GM18868 (cell line): ENCODE results near the gene MREG.
A peak's percentile ranks its signal among the peaks of the same experiment; 100 is the strongest.
"Not testable (repeated sequence)": the region's sequence is repeated elsewhere in the genome, so short reads cannot be mapped to it uniquely, and the experiment has no call there.

Source experiments
- ATAC-seq: cut with Tn5 transposase; IDR thresholded peaks from one replicate; pipeline ENCODE4 v1.9.1; 2021; ENCODE audit warnings: mild to moderate bottlenecking, moderate library complexity; ENCODE audit not compliant: unreplicated experiment

MREG gene

GRCh38 chr2:215994911-215995310, 18.4 kb downstream of the MREG start:
- ATAC-seq, result no peak

- not testable (repeated sequence) for ATAC-seq
These were observed 24.7 kb downstream of the MREG start for GRCh38 chr2:215988556-215989207.

DNA sequence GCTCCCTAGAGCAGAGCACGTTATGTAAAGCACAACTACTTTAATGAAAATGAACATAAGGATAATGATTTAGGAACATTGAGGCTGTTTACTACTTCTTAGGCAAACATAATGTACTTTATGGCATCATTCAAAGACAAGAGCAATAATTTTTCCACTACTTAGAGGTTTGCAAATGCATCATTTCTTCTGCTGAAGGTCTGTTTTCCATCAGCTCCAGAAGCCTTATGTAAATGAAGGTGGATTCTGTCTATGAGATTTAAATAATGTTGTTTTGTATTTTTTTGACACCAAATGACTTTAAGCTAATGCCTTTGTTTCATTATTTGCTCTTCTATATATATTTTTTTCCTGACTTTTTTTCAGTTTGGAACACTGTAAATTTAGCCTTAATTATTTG, 28.1 kb downstream of the MREG start:
- ATAC-seq, result no peak

- ATAC-seq, result no peak
These were observed 28.7 kb downstream of the MREG start for GRCh38 chr2:215984661-215985060.

GRCh38 chr2:215983581-215984351, 29.6 kb downstream of the MREG start:
- peak; percentile 46 for ATAC-seq

DNA sequence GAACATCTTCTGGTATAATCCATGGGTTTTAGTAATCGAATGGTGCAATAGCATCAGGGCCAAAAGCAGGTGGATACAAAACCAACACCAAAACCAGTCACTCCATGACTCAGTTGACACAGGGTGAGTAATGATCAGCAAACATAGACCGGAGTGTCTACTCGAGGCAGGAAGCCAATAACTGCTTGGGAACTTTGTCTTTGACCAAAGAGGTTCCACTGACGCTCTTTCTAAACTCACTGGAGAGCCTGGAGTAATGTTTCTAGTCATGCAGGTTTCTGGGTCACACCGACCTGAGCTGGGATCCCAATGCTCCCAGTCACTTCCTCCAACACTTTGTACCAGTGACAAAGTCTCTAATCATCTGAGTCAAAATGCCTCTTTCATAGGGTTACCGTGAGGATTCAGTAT, 30.9 kb downstream of the MREG start:
- peak; percentile 78 for ATAC-seq

GRCh38 chr2:215981115-215981514, 32.2 kb downstream of the MREG start:
- no peak for ATAC-seq

GRCh38 chr2:215979620-215980019, 33.7 kb downstream of the MREG start:
- peak; percentile 67 for ATAC-seq

DNA sequence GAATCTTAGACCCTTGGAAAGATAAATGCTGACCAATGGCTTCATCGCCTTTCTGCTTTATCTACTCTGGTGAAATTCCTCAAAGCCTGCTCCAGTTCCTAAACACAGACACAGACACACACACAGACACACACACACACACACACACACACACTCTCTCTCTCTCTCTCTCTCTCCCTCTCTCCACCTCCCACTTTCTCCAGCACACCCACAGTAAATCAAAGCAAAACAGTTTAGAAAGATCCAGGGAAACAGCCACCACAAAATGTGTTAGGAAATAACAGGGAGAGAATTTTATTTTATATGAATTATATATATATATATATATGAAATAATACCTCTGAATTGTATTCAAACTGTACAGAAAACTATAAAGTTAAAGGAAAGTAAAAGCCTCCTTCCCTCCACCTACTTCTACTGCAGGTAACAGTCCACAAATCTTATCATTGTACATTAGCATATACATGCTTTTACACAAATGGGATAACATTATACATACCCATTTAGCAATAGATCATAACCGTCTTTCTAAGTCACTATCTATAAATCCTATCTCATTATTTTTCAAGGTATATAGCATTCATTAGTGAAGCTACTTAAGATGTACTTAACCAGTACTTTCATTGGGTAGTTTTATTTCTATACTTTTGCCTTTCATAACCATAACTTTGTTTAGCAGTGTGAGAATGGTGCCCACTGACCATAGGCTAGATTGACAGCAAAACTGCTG, 38.5 kb downstream of the MREG start:
- no peak for ATAC-seq

GRCh38 chr2:215973954-215974699, 39.2 kb downstream of the MREG start:
- ATAC-seq, result no peak

GRCh38 chr2:215973145-215973792, 40.1 kb downstream of the MREG start:
- ATAC-seq, result no peak

- no peak for ATAC-seq
These were observed 41.7 kb downstream of the MREG start for GRCh38 chr2:215971671-215972070.

- not testable (repeated sequence) for ATAC-seq
These were observed 42.5 kb downstream of the MREG start for GRCh38 chr2:215970894-215971293.

DNA sequence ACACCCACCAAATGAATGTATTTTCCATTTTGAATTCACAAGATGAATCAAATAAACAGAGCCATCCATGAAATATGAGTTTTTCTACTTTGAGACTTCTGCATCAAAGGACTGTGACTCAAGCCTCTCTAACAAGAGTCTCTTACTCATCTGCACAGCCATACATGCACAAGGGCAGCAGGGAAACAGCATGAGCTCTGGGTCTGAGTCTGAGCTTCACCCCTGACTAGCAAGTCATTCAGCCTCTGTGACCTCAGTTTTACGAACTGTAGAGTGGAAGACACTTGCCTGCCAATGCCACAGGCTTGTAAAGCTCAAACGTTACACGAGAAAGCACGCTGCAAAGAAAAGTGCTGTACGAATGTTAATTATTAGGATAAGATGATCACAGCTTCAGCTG, 42.9 kb downstream of the MREG start:
- no peak for ATAC-seq

DNA sequence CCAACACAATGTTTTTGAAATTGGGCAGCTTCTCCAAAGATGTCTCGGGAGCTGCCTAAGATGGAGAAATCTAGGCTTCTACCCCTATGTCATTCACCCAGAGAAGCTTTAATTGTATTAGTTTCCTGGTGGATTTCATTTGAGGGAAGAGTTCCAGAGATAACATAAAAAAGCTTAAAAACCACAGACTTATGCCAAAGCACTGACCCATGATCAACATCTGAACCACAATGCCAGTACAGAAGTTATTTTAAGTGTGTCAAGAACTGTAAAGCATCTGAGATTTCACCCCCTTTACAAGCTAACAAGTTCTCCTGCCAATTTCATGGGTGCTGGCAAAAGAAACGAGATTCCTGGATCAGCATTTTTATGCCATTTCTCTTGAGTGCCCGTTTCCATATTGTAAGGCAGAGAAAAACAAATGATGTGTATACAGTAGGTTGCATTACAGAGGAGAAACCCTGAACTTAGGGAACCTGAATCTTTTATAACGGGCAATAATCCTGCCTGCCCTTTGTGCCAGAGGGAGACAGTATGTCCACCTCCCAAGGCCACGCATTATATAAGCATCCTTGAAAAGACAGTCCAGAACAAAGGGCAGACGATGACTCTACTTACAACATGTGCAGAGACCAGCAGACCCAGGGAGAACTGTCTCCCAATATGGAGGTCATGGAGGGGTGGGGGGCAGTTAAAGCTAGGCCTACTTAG, 44.1 kb downstream of the MREG start:
- ATAC-seq, result no peak

- no peak for ATAC-seq
These were observed 44.9 kb downstream of the MREG start for GRCh38 chr2:215968499-215968898.

GRCh38 chr2:215967590-215968378, 45.6 kb downstream of the MREG start:
- no peak for ATAC-seq

DNA sequence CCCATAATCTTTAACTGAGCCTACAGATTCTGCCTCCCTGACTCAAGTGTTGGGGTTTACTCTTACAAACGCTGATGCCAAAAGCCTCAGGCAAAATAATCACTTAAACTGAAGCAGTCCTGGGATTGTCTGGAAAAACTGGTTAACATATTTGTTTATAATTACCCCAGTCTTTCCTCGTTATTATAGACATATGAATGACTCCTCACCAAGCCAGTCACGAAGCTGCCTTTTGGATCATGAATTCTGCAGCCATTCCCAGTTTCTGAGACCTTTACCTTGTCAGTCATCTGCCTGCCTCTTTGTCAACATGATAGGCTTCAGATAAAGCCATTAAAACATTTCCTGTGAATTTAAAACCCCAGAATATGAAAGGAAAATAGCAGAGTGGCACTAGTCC, 46.4 kb downstream of the MREG start:
- no peak for ATAC-seq

DNA sequence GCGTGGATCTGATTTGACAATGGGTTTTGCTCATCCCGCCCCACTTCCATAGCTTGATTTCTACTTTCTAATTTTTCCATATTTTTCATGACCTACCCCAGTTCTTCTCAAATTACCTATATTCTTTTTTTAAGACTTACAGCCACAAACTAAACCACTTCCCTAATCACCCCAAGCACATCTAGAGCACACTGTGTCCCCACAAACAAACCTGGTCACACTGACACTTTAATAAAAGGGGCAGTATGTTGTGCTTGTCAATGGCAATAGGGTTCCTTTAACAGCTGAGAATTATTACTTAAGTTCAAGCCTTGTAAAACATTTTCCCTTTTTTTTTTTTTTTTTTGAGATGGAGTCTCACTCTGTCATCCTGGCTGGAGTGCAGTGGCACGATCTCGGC, 47.1 kb downstream of the MREG start:
- no peak for ATAC-seq
